NCI-H1436 treated with DMSO at 0.1 percent for 48 hours (cell line): ENCODE data around the gene CSH2.
A peak's percentile ranks its signal among the peaks of the same experiment; 100 is the strongest.

Source experiments
- DNase-seq: peaks from one replicate; lab custom pipeline; 2025; lab: John Stamatoyannopoulos, UW

Gene CSH2

DNA sequence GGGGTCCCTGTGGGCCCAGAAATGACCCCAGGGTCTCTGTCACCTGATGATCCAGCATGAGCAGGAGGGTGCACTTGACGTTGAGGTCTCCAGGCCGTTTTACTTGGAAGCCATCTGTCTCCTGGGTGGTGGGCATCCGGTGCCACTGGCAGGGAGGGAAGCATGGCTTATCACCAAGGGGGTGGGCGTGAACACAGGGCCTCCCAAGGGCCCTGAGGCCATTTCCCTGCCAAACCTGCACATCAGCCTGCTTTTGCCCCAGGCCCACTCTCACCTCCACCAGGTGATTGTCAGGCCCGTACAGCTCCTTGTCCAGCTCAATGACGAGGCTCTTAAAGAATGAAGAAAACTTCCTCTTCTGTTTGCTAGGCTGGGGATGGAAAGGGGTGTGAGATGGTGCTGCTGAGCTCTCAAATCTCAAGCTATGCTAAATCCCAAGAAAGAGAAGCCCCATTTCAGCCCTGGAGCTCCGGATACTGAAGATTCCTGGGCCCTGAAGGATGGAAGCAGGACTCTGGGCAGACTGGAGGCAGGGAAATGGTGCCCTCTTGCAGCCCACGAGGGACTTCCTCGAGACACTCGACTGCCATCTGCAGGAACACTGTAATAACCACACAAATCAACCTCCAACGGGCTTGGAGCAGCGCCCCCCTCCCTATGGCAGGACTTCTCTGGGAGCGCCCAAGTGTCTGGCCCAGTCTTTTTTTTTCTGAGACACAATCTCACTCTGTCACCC, 38.9 kb downstream of the CSH2 start:
- no peak for DNase-seq

DNA sequence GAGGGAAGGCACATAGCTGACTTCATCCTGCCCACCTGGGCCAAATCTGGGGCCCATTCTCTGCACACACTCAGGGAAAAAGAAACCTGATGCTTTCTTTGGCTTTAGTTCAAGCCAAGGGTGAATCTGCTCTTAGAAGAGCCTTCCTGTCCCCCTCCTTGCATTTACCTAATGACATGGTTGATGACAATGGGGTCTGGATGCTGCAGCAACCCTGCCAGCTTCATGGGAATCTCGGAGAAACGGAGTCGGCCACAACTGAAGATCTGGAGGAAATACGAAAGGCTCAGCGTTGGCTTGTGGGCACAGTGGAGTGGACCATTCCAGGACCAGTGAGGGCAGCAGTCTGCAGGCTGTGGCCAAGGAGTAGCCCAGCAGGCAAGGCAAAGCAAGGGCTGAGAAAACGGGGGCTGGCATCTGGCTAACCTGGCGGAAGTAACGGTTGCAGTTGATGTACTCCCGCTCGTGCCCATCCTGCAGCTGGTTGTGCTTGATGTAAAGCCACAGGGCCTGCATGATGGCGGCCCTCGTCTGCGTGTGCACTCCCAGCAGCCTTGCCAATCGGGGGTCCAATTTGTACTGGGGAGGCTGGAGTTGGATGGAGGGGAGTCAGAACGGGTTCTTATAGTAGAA, 39.6 kb downstream of the CSH2 start:
- no peak for DNase-seq

DNA sequence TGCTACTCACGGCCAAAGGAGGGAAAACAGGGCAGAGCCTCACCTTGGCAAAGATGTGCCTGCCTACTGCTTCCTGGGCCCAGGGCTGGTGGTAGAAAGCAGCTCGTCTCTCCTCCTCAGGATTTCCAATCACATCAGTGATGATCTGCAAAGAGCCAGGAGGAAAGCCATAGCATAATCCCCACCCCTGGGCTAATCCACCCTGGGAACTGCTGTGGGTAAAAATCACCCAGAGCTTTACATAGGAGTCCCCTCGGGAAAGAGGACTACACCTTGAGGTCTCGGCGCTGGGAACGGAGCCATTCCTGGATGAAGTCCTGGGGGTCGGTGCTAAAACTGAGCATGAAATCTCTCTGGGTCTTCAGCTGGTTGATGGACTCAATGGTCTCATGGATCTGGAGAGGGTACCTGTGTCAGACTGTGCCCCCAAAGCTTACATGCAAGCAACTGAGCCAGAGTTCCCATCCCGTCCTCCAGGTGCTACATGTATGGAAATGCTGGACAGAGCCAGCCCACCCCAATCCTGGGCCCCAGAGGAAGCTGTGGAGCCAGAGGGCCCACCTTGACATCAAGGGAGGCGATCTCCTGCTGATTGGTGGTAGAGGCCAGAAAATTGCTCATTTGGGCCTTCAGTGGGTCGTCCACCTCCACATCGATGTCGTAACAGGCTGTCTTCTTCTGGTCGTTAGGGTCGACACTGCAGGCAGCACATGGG, 40.3 kb downstream of the CSH2 start:
- no peak for DNase-seq

DNA sequence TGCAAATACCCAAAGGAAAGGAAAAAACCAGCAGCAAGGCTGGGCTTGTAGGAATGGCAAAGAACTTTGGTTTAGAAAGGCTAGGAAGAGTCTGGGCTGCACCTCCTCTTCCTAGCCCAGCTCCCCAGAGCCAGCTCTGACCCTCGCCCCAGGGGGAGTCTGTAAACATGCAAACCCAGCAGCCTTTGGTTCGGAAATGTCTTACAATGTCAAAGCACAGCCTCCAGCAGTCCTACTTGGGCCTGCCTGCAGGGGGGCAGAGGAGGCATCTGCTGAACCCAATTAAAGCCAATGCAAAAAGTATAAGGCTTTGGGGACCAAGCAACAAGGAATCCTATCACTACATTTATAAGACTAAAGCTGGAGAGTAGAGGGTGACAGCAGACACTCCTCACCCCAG, 41.0 kb downstream of the CSH2 start:
- no peak for DNase-seq

DNA sequence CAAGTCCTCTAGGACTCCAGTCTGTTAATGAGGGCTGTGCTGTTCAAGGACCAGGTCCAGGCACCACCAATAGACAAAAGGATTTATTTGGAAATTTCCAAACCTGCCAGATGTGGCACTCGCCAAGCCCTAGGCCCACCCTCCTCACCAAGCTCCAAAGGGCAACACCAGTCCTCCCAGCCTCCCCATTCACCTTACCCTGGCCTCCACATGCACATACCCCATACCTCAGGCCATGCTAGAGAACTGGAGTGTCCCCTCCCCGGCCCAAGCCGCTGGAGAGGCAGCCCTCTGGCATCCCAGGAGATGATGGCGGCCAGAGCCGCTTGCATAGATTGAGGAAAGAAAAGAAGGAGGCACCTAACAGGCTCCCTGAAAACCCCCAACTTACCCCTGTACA, 41.5 kb downstream of the CSH2 start:
- no peak for DNase-seq

DNA sequence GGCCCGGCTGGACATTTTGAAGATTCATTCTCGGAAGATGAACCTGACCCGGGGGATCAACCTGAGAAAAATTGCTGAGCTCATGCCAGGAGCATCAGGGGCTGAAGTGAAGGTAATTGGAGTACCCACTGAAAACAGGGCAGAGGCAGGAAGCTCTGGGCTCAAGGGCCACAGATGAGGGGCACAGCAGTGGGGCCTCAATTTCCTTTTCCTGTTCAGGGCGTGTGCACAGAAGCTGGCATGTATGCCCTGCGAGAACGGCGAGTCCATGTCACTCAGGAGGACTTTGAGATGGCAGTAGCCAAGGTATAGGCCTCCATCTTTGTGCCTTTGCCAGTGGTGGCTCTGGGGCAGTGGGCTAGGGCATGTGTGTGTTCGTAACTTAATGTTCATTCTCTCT, 42.0 kb downstream of the CSH2 start:
- DNase-seq, result no peak

DNA sequence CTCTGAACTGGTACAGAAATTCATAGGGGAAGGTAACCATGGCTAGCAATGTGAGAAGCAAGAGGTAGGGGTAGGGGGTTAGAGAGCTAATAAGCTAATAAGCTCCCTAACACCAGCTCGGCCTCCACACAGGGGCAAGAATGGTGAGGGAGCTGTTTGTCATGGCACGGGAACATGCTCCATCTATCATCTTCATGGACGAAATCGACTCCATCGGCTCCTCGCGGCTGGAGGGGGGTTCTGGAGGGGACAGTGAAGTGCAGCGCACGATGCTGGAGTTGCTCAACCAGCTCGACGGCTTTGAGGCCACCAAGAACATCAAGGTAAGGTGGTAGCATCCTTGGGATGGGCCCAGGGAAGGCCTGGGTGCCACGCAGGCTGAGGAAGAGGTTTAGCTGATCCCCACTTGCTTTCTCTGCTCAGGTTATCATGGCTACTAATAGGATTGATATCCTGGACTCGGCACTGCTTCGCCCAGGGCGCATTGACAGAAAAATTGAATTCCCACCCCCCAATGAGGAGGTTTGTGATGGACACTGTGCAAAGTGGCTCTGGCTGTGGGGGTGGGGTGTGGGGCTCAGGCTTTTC, 42.5 kb downstream of the CSH2 start:
- no peak for DNase-seq

DNA sequence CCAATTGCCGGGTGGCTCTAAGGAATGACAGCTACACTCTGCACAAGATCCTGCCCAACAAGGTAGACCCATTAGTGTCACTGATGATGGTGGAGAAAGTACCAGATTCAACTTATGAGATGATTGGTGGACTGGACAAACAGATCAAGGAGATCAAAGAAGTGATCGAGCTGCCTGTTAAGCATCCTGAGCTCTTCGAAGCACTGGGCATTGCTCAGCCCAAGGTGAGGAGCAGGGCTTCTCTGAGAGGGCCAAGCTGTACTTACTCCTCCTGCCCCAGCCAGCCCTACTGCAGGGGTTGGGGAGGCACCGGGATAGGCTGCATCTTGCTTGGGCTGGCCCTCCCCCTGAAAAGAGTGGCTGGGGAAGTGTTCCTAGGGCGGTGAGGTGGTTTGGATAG, 43.2 kb downstream of the CSH2 start:
- no peak for DNase-seq

DNA sequence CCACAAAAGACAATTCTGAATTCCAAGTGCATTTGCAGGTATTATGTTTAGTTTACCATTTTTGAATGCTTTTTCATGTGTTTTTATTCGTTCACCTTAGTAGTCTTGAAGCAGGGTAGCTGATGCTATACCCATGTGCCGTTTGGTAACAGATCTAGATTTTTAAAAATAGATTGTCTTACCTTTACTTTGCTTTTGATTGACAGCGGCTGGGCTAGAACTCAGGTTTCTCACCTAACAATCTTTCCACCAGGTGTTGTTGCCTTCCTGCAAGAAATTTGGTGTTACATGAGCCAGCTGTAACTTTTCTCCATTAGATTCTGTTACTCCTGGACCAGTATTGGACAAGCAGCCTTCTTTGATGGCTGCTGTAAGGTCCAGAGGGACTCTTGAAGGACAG, 44.5 kb downstream of the CSH2 start:
- DNase-seq, result no peak

DNA sequence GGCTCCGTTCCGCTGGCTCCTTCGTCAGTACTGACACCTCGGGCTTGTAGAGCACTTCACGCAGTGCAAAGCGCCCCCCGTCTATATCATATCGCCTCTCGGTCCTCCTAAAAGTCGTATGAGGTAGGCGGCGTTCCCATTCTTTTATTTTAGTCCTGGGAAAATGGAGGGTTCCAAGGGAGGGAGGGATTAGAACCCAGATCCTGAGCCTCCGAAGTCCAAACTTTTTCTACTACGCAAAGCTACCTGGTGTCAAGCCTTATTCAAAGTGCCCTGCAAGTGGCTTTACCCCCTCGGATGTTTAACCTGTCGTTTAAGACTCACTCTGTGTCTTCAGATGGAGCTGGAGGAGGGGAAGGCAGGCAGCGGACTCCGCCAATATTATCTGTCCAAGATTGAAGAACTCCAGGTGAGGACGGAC, 45.7 kb downstream of the CSH2 start:
- no peak for DNase-seq

DNA sequence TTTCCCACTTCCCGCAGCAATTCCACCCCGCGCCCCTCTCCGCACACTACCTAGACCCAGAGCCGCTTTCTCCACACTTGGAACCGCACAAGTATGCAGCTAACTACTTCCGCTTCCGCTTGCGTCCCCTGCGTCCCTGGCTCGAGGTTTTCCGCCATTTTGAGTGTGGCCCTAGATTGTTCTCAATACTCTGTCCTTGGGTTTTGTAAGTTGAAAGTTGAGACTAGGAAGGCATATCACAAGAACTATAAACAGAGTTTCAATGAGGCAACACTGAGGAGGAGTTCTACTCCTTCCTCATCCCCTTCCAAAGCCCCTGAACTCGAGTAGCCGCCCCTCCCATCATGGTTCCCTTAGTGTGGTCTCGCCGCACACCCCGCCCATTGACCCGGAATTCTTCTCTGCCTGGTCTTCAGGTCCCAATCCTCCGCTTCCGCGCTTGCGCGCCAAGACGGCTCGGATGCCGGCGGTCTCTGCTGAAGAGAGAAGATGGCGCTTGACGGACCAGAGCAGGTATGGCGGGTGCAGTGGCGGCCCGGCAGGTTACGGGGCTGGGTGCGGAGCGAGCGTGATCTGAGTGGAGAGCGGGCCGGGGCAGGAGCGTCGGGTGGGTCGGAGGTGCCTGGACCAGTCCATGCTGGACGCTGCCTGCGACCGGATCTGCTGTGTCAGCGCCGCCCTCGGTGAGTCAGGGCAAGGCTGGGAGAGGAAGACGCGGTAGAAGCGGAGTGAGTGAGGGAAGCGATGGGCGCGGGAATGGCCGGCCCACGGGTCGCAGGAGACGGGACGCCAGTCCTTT, 46.3 kb downstream of the CSH2 start, which contains the start of the genes FTSJ3 and PSMC5:
Gene FTSJ3, minus strand, starts transcription at position 662 of the 799 bp plus-strand sequence. CDS start 761 bp downstream, outside the sequence.
Gene PSMC5, plus strand, starts transcription at position 430 of the 799 bp plus-strand sequence. Its CDS starts 60 bp downstream, at position 490.
- peak; percentile 88 for DNase-seq

DNA sequence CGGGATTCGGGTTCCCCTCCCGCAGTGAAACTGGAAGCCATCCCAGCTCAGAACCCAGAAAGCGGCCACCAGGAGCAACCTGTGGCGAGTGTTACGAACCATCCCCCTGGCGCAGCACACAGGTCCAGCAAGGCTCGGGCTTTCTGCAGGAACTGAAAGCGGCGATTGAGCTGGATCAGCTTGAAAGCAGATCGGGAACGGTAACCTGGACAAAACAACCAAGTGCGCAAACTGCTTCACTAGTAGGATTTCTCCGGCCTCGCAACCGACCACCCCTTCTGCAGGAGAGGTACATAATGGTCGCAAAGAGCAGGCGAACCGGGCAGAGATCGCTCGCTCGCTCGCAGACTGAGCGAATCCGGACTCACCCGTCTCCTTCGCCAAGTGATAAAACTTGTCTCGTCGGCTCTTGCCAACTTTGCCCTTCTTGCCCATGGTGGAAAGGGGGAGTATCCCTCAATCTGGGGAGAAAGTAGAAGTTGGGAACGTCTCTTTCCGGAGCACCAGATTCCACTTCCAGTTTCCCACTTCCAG, 46.9 kb downstream of the CSH2 start:
- DNase-seq, result no peak

DNA sequence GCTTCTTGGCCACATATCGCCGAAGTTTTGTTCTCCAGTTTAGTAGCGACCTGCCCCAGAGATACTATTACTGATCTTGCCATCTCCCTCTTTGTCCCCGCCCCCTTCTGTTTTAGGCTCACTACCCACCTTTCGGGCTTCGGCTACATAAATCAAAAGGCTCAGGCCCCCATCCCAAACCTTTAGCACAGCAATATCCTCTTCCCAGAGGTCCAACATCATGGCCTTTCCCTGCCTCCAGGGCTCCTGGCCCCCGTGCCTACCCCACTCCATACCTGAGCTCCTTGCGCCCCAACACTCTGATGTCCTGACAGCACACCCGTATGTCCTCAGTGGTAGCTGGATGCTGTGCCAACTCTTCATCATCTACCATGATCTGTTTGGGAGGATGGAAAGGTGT, 49.1 kb downstream of the CSH2 start:
- DNase-seq, result no peak

DNA sequence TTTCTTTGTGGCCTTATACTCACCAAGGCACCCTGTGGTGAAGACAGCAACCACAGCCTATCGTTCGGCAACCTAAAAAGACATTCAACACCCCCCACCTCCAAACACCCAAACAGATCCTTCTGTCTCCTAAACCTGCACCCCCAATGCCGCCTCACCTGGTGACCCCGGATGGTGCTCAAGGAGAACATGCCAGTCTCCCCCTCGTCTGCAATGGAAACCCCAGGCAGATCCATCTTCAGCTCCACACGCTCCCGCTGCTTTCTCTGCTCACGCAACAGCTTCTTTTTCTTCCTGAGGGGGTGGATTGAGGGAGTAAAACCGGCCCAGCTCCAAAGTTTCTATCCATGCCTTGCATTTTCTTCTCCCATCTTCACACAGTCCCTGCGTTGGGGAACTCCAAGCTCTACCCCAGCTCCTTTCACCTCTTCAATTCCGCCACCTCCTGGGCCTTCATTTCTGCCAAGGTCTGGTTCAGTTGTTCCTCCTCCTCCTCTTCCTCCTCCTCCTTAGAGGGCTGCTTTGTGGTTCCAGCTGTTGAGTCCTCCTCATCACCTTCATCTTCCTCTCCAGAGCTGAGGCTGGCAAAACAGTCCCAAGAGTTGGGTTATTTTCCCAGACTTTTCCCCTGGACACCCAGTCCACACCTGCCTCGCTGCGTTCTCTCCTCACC, 49.7 kb downstream of the CSH2 start:
- DNase-seq, result no peak

DNA sequence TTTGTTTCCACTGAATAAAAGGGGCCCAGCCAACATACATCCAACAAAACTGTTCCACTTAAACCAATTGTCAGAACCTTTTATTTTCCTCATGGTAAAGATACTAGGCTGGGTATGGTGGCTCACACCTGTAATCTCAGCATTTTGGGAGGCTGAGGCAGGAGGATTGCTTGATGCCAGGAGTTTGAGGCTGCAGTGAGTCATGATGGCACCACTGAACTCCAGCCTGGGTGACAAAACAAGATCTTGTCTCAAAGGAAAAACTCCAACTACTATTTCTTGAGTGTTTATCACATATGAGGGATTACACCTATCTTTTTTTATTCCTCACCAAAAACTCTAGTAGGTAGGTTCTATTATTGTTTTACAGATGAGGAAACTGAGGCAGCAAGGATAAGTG, 50.9 kb downstream of the CSH2 start:
- DNase-seq, result no peak
